Erythroblast (primary cell): ENCODE results near the gene BOD1.

ENCODE experiments used
- GATA1 ChIP-seq: IDR thresholded peaks from 2 replicates; pipeline ENCODE4 v1.6.1; 2011; ENCODE audit warnings: low read depth, mild to moderate bottlenecking, control low read depth, low read length, moderate library complexity
- POLR2A ChIP-seq: IDR thresholded peaks from 2 replicates; pipeline ENCODE4 v1.6.1; 2011; ENCODE audit warnings: mild to moderate bottlenecking, low read length

- TF ChIP-seq POLR2A (no peak), GATA1 (no peak)
Observed at GRCh38 chr5:173644673-173645436, 28.4 kb upstream of the BOD1 start.
